GM19438 (cell line): ENCODE measurements around the gene PRKG2.
"Not testable (repeated sequence)": the region's sequence is repeated elsewhere in the genome, so short reads cannot be mapped to it uniquely, and the experiment has no call there.

Experiments used
- ATAC-seq: cut with Tn5 transposase; IDR thresholded peaks from one replicate; pipeline ENCODE4 v1.9.1; 2021; ENCODE audit warnings: low read depth; ENCODE audit not compliant: unreplicated experiment

Gene PRKG2, protein sequence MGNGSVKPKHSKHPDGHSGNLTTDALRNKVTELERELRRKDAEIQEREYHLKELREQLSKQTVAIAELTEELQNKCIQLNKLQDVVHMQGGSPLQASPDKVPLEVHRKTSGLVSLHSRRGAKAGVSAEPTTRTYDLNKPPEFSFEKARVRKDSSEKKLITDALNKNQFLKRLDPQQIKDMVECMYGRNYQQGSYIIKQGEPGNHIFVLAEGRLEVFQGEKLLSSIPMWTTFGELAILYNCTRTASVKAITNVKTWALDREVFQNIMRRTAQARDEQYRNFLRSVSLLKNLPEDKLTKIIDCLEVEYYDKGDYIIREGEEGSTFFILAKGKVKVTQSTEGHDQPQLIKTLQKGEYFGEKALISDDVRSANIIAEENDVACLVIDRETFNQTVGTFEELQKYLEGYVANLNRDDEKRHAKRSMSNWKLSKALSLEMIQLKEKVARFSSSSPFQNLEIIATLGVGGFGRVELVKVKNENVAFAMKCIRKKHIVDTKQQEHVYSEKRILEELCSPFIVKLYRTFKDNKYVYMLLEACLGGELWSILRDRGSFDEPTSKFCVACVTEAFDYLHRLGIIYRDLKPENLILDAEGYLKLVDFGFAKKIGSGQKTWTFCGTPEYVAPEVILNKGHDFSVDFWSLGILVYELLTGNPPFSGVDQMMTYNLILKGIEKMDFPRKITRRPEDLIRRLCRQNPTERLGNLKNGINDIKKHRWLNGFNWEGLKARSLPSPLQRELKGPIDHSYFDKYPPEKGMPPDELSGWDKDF

DNA sequence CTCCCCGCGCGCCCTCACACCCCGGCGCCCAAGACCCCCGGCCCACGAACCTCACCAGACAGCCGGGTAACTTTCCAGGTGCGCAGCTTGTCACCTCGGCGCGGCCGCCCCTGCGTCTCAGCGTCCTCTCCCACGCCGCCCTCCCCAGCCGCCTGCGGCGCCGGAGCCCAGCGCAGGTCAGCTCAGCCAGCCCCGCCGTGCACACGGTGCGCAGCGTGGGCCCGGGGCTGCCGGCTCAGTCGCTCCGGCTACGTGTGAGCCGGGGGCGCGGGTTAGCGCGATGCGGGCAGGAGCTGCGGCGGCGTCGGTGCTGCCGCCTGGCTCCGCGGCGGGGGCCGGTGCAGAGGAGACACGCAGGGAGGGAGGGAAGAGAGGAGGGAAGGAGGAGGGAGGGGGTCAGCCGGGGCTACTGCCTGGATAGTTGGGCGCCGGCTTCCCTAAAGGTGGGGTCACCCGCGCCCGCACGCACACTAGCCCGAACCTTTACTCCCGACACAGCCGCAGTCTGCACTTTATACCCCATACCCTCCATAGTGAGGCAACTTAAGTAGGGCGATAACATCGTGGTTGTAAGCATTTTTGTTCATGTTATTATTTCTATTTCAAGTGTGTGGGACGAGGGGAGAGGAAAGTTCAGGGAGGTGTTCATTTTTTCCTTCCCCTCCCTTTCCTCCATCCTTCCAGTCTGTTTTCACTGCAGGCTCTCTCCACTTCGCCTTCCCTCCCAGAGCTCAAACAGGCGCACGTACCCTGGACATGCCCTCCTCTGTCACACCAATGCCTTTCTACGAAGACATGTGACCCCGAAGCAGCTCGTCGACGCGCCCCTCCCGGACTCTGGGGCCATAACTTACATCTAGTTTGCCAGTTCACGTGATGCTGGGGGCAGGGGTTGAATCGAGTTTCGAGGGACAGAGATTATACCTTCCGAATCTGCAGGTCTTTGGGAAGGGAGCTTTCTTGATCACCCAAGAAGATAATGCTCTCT is at the start of gene PRKG2:
TSS of gene PRKG2 (minus strand) at position 342 of the 988 bp plus-strand sequence. CDS start 10,175 bp downstream, outside the sequence.
- no peak for ATAC-seq

DNA sequence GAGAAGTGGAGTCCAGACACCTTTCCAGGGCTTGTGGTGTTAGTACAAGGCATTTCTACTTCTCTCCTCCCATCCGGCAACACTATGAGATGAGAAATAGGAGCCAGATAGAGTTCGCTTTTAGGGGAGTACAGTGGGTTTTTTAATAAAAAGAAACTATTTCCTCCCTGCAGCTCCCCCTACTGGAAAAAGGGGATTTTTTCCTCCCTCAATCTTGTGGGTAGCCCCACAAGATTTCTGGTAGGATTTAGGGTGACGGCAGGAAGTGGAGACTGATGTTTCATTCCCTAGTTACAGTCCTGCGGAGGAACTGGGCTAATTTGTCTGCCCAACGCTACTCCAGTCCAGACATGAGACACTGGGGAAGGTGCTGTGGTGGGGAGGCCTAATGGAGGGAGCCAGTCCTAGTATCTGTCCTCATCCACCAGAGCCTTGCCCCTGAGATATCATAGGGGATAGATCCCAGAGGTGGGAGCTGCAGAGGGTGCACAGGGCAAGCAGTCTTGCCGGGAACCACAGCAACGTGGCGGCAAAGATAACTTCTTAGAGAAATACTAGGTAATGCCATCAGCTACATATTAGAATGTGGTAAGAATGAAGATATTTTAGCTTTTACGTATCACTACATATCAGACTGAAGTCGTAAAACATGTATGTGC is 45.5 kb upstream of the PRKG2 start:
- ATAC-seq: no peak

DNA sequence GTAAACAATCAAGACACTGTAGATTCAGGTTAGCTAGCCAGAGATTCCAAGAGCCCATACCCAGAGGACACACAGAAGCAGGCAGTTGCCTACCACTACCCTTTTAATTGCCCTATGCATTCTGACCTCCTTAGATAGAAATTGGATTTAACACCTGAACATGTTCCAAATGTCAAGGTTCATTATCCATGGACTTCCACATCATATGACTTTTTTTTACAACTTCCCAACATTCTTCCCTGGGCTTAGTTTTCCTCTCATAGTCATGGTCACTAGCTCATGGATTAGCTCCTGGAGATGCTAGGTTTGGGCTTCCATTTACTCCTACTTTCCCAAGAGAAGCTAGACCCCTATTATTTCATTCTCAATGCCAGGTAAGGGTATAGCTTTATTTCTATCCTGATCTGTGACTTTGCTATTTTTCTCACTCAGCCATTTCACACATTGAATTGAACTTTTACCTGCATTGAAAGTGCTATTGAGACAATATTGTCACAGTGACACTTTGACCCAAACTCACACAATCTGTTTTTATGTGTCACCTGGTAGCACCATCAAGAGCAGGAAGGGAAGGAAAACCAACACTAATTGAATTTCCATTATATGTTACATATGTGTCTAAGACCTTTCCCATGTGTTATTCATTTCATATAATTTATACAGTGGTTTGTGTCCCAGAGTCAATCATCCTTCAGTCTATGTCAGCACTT is 44.0 kb upstream of the PRKG2 start:
- no peak for ATAC-seq

DNA sequence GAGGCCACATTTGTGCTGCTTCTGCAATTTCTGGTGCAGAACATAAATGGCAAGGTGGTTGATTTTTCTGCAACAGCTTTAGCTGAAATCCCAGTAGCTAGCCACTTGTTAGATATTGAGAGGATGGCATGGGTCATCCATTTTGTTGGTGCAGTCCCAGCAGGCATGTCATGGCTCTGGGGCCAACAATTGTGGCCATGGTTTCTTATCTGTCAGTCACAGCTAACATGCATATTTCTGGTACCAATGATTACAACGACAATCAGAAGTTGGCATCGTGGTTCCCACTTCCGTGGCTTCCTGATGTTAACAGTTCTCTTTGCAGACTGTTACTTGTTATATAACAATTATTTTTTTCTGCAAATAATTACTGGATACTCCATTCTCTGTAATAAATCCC is 42.8 kb upstream of the PRKG2 start:
- ATAC-seq: no peak

DNA sequence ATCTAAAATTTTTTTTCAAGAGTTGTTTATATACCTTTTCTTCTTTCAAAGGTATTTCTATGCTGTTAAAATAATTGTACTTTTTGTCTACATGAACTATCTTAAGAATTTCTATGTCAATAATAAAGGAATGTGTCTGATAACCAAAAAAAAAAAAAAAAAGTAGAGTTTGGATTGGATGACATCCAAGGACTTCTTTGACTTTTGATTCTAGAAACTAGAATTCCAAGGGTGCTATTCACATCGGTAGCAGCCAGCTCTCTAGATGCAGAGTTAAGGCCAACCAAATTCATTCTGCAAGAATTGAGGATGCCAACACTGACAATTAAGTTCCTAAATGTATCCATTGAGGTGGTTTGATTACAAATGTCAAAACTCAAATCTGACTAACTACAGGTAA is 42.0 kb upstream of the PRKG2 start:
- no peak for ATAC-seq

DNA sequence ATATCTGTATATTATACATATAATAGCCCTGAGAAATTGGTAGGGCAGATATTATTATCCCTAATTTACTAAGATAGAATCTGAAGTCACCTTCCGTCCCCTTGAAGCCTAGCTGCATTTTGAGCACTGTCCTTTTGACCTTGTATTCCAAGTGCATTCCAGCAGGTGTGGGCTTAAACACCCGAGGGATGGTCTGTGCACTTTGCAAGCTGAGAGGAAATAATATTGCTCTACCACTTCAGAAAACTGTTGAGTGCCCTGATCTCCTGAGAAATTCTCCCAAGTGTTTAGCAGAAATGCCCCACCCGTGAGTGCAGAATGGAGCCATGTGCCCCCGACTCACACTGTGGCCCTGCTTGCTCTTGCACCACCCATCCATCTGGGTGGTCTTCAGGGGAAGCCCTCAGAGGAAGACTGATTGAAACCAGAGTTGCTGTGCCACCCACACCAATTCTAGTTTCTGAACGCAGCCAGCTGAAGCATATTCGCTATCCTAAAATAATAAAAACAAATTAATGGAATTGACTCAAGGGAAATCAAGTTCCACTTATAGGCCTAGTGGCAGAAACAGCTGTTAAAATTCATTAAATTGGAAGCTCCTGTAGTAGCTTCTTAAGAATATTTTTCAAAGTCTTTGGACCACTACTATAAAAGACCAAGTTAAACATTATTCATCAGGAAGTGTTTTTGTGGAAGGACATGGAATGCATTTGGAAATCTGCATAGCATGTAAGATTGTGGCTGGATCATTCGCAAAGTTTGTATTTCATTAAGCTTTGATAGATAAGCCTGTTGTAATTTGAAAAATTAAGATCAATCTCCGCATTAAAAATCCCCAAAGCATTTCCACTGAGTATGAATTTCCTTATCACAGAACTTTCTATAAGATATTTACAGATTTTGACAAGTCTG is 41.3 kb upstream of the PRKG2 start:
- ATAC-seq: no peak

DNA sequence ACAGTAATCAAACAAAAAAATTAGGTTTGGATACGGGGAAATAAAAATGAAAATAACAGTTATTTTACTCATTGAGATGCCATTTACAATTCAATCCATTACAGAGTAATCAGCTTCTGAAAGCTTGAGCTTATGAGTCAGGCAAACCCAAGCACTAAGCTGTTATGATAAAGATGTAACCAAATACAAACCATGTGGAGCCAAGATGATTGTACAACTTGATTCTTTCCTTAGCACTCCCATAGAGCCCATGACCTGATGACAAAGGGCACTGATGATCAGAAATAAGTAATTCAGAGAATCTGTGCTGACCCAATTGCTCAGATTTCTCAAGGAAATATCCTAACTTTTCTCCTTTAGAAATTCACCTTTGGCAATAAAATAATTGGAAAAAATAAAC is 40.5 kb upstream of the PRKG2 start:
- no peak for ATAC-seq

DNA sequence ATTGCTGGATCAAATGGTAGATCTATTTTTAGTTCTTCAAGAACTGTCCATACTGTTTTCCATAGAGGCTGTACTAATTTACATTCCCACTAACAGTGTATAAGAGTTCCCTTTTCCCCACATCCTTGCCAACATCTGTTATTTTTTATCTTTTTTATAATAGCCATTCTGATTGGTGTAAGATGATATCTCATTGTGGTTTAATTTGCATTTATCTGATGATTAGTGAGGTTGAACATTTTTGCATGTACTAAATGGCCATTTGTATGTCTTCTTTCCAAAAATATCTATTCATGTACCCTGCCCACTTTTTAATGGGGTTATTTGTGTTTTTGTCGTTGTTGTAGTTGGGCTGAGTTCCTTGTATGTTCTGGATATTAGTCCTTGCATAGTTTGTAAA is 35.4 kb upstream of the PRKG2 start:
- ATAC-seq: no peak

DNA sequence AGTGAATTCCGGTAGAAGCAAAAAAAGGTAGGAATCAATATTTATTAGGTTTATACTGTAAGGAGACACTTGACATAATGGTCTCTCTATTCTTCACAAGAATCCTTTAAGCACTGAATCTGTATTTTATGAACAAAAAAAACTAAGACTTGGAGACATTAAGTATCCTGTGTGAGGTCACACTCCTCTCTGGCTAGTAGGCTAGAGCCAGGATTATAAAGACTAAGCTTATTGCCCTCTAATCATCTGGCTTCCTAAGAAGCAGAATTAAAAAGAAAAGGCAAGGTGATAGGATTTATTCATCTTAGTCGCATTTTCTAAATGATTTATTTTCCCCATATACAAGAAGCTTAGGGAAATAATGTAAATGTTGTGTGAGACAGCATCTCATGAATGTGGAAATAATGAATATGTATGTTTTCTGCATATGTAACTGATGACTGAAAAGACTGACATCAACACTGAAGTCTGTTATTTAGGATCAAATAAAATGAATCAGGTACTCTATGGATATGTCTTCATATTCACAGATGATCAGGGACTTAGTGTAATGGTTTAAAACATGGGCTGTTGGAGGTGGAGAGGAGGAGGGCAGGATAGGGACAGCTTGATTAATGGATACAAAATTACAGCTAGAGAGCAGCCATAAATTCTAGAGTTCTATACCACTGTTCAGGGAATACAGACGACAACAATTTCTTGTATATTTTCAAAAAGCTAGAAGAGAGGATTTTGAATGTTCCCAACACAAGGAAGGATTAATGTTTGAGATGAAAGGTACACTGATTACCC is 30.4 kb upstream of the PRKG2 start:
- no peak for ATAC-seq

DNA sequence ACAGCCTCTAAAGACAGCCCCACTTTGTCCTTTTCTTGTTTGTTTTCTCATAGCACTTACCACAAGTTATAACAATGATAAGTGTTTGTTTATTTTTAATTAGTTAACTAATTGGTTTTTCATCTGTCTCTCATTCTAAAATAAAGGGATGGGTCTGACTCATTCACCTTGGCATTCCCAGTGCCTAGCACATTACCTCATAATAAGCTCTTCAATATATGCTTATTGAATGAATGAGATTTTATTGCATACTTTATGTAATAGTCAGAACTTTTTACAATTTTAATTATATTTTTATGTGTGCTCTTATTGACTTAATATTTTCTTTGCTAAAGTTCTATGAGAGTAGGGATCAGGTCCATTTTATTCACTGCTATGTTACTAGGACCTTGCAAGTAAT is 22.8 kb upstream of the PRKG2 start:
- ATAC-seq: no peak

DNA sequence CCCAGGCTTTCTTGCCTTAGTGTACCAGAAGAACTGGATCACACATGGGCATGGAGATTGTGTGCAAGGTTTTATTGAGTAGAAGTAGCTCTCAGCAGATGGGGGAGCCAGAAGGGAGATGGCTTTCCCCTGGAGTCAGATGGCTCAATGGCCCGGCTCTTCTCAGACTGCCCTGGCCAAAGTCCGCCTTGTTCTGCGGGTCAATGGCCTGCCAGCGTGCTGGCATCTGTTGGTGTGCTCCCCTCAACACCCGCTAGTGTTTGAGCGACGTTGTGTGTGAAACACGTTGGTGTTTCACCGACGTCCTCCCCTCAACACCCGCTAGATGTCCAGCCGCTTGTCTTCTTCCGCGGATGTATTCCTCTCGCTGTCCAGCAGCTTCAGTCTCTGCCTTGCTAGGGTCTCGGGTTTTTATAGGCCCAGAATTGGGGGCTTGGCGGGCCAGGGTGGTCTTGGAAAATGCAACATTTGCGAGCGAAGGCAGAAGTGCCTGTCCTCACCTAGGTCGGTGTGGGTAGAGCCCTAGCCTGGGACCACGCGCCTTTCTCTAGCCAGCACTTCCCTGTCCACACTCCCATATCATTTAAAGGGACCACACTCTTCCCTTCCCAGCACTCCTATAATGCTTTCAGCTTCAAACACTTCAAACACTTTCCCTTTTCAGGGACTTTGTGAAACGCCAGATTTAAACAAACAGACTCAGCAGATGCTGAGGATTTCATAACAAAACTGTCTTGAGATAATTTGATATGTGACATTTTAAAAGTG is 21.1 kb upstream of the PRKG2 start:
- ATAC-seq: no peak

DNA sequence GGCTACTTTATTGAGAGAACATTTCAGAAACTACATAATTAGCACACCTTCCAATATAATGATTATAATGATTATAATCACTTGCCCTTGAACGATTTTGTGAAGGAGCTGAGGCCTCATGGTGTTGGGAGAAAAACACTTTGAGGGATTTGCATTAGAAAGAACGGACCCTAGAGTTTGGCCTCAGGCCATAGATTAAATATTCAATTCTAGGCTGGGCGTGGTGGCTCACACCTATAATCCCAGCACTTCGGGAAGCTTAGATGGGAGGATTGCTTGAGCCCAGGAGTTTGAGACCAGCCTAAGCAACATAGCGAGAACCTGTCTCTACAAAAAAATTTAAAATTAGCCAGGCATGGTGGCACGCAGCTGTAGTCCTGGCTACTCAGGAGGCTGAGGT is 12.9 kb upstream of the PRKG2 start:
- no peak for ATAC-seq

DNA sequence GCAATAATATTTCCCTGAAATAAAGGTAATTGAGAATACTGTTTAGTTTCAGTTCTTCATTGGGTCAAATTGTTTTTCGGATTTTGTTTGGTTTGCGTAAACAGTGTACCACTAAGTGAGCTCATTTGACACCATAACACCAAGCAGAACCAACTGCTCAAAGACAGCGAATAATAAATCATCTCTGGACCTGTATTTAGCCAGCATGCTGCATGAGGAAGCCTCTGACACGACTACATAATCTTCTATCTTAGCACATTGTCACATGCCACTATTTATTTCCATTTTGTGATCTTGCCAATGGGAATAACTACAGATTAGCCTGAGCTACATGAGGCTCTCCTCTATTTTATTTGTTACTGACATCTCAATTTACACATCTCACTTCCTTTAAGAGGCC is 12.1 kb upstream of the PRKG2 start:
- ATAC-seq: no peak

DNA sequence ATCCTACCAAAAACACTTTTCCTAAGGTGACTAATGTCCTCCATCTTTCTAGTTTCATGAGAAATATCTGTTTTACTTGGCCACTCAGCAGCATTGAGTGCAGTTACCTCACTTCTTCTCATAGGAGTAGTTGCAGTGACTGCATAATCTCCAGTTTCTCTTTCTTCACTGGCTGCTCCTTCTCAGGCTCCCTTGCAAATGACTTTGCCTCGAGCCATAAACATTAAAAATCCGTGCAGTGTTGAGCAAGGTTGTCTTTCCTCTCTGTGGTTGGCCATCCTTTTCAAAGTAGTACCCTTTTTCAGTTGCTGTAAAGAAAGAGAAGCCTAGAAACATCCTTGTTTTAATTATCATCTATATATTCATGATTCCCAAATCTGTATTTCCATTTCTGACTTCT is 10.2 kb upstream of the PRKG2 start:
- no peak for ATAC-seq

DNA sequence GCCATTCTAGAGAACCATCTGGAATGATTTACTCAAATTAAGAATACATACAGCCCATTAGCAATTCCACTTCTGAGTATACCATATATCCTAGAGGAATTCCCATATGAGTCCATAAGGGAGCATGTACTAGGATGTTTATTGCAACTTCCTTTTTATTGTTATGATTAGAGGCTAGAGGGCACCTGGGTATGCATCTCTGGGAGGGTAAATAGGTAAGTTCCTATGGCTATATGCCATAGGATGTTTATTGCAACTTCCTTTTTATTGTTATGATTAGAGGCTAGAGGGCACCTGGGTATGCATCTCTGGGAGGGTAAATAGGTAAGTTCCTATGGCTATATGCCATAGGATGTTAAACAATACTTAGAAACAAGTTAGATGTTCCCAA is 7.1 kb upstream of the PRKG2 start:
- not testable (repeated sequence) for ATAC-seq

DNA sequence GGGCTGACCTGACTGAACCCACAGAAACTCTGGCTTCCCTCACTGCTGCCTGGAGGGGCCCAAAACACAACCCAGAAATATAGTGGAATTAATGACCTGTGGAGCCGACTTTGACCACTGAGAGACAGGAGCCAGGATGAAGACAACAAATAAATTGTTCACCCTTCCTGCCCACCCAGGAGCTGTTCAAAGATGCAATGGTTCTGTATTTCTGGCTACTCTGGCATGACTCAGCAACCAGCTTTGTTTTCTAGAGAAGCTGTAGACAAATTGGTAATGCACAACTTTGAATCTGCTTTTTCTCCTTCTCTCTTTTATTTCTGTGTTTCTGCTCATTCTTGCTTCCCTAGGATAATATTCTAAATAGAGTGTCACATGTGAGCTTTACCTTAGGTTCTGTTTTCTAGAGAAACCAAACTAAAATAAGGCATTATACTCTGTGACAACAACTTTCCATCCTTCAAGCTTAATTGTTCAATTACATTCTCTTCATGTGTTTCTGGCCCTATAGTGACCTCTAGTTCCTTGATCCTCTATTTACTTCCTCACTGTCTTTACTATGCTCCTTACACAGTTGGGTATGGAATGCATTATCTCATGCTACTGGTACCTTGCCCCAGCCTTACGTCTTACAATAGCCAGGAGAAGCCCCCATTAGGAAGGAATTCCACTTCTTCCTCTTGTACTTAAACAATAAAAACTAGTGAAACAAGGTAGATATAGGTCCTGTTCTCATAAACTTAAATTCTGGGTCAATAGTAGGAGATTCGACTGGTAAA is 6.5 kb upstream of the PRKG2 start:
- no peak for ATAC-seq
